ENCODE measurements around the gene AFF1.

DNA sequence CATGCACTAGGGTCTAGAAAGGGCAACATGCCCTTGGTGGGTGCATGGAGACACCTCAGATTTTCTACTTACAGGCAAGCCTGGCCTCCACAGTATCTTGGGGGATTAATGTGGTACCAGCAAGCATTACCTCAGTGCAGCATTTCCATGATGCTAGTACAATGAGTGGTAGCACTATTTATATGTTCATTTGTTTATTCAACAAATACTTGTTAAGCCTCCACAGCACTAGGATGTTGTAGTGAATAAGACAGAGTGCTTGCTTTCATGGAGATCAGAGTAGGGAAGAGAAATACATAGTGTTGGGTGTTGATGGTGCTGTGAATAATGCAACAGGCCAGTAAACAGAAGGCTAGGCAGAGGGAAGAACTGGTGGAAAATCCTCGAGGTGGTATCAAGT is 152.2 kb downstream of the AFF1 start:
- TF ChIP-seq, protein P1, sequence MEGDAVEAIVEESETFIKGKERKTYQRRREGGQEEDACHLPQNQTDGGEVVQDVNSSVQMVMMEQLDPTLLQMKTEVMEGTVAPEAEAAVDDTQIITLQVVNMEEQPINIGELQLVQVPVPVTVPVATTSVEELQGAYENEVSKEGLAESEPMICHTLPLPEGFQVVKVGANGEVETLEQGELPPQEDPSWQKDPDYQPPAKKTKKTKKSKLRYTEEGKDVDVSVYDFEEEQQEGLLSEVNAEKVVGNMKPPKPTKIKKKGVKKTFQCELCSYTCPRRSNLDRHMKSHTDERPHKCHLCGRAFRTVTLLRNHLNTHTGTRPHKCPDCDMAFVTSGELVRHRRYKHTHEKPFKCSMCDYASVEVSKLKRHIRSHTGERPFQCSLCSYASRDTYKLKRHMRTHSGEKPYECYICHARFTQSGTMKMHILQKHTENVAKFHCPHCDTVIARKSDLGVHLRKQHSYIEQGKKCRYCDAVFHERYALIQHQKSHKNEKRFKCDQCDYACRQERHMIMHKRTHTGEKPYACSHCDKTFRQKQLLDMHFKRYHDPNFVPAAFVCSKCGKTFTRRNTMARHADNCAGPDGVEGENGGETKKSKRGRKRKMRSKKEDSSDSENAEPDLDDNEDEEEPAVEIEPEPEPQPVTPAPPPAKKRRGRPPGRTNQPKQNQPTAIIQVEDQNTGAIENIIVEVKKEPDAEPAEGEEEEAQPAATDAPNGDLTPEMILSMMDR (IDR thresholded peaks at IDR 0.05; ENCODE audit: low read depth, low read length, missing input control): no peak
- TF ChIP-seq, protein P2, sequence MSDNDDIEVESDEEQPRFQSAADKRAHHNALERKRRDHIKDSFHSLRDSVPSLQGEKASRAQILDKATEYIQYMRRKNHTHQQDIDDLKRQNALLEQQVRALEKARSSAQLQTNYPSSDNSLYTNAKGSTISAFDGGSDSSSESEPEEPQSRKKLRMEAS (IDR thresholded peaks at IDR 0.05): no peak
- no peak for TF ChIP-seq ZBTB33 (IDR thresholded peaks at IDR 0.05)
- TF ChIP-seq FOXA1 (IDR thresholded peaks at IDR 0.05): no peak
- no peak for TF ChIP-seq HNF4G (IDR thresholded peaks at IDR 0.05)
- TF ChIP-seq SP1 (IDR thresholded peaks at IDR 0.05): no peak
- no peak for TF ChIP-seq YY1 (IDR thresholded peaks at IDR 0.05)
- TF ChIP-seq RAD21 (IDR thresholded peaks at IDR 0.05): no peak
- no peak for TF ChIP-seq JUND (IDR thresholded peaks at IDR 0.05)
- TF ChIP-seq, protein P3, sequence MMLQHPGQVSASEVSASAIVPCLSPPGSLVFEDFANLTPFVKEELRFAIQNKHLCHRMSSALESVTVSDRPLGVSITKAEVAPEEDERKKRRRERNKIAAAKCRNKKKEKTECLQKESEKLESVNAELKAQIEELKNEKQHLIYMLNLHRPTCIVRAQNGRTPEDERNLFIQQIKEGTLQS (IDR thresholded peaks at IDR 0.05): no peak
- no peak for TF ChIP-seq GABPA (IDR thresholded peaks at IDR 0.05 in 1 of 2, conservative IDR thresholded peaks at IDR 0.05 in 1 of 2)
- no peak for TF ChIP-seq TAF1 (conservative IDR thresholded peaks at IDR 0.05)
- no peak for TF ChIP-seq REST (IDR thresholded peaks at IDR 0.05)
- TF ChIP-seq RXRA (IDR thresholded peaks at IDR 0.05): no peak

Data from liver (tissue), 3 donors.